Smooth muscle cell of the coronary artery (primary cell): ENCODE data around the gene SEMA4B. TPM values are rescaled to one million over a fixed set of nuclear protein-coding genes. Genes with fewer than 3 reads are reported as not detected.

Experiments used
- total RNA-seq: library from RNA; depleted of rRNA; stranded (reverse); fragments of >200 nt; gene quantifications from 2 replicates; pipeline ENCODE4 v1.2.3, GENCODE V29; 2014; ENCODE audit warnings: low replicate concordance

The SEMA4B gene
- total RNA-seq: 15.6 and 25.9 TPM in 2 replicates

GRCh38 chr15:90201130-90201943 is at the start of gene SEMA4B:
TSS of gene SEMA4B (plus strand) at chr15:90201330. CDS start at chr15:90201579, 249 bp downstream.

GRCh38 chr15:90233387-90234095 is 32.4 kb downstream of the SEMA4B start, which contains the start of gene CIB1:
TSS of gene CIB1 (minus strand) at chr15:90233941. CDS start at chr15:90233885, 56 bp downstream.

GRCh38 chr15:90234096-90234988 is 33.2 kb downstream of the SEMA4B start, which contains the start of gene GDPGP1:
TSS of gene GDPGP1 (plus strand) at chr15:90234209. CDS start at chr15:90240909, 6,700 bp downstream.

GRCh38 chr15:90249203-90249863 is 48.2 kb downstream of the SEMA4B start, which contains the start of gene TTLL13:
TSS of gene TTLL13 (plus strand) at chr15:90249556. CDS start at chr15:90250631, 1,075 bp downstream.

GRCh38 chr15:90265271-90266060 is 64.3 kb downstream of the SEMA4B start, which contains the start of gene NGRN:
TSS of gene NGRN (plus strand) at chr15:90265672. CDS start at chr15:90265713, 41 bp downstream.

Other genes starting within 250 kb of the SEMA4B start
- 5.5 and 7.1 TPM in 2 replicates for gene ZNF710, start 200.0 kb upstream of the SEMA4B start, total RNA-seq
- 33.7 and 140 TPM in 2 replicates for gene IDH2, start 98.9 kb upstream of the SEMA4B start, total RNA-seq
- 31.0 and 74.5 TPM in 2 replicates for gene CIB1, start 32.6 kb downstream of the SEMA4B start, total RNA-seq
- gene GDPGP1, start 32.9 kb downstream of the SEMA4B start, total RNA-seq: 4.4 and 6.2 TPM in 2 replicates
- 0.12 TPM in 1 of 2 replicates, not detected in the other for gene TTLL13, start 48.2 kb downstream of the SEMA4B start, total RNA-seq
- 34.0 and 69.7 TPM in 2 replicates for gene NGRN, start 64.3 kb downstream of the SEMA4B start, total RNA-seq
- gene ZNF774, start 151.0 kb downstream of the SEMA4B start, total RNA-seq: 1.1 and 1.7 TPM in 2 replicates
- gene IQGAP1, start 186.9 kb downstream of the SEMA4B start, total RNA-seq: 119 and 177 TPM in 2 replicates